Activated CD8-positive, alpha-beta memory T cell treated with anti-CD3 and anti-CD28 coated beads for 36 hours (primary cell): ENCODE results near the gene GTF2A1L. TPM values are rescaled to one million over a fixed set of nuclear protein-coding genes. Genes with fewer than 3 reads are reported as not detected.
"Not testable (repeated sequence)": the region's sequence is repeated elsewhere in the genome, so short reads cannot be mapped to it uniquely, and the experiment has no call there.

Experiments used
- CTCF ChIA-PET: fragments of 350-600 bp; sonication (Branson Sonifier 250); formaldehyde crosslinking; loops from one replicate; lab custom pipeline; 2021; ENCODE audit warnings: antibody characterized with exemption; lab: Charles Lee
- POLR2A ChIA-PET: fragments of 350-600 bp; sonication (Branson Sonifier 250); formaldehyde crosslinking; loops from one replicate; lab custom pipeline; 2021; ENCODE audit warnings: antibody characterized with exemption; lab: Charles Lee
- total RNA-seq, 2 experiments: library from RNA; stranded (reverse); gene quantifications; one replicate each; pipeline ENCODE4 v1.2.3, GENCODE V29; 2021

GTF2A1L gene
- total RNA-seq, 2 experiments from 2014 or later, result not detected

DNA sequence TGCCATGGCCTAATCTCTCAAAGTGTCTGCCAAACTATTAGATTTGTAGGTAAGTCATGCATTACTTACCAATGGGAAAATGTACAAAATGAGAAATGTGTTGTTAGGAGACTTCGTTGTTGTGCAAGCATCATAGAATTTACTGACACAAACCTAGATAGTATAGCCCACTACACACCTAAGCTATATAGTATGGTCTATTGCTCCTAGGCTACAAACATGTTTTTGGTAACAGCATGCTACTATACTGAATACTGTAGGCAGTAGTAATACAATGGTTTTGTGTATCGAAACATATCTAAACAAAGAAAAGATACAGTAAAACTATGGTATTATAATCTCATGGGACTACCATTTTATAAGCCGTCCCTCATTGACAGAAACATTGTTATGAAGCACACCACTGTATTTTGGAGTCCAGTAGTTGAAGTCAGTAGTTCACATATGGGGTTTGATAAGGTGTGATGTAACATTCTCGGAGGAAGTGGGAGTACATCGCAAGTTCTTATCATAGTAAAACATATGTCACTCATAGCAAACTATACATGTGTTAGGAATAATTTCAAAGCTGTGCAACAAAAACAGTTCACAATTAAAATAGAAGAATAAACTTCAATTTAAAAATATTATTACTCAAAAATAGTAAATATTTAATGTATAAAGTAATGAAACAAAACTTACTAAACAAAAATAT lies 12.0 kb upstream of the GTF2A1L start:
- ChIA-PET CTCF (no interaction called here), POLR2A (no interaction called here)

DNA sequence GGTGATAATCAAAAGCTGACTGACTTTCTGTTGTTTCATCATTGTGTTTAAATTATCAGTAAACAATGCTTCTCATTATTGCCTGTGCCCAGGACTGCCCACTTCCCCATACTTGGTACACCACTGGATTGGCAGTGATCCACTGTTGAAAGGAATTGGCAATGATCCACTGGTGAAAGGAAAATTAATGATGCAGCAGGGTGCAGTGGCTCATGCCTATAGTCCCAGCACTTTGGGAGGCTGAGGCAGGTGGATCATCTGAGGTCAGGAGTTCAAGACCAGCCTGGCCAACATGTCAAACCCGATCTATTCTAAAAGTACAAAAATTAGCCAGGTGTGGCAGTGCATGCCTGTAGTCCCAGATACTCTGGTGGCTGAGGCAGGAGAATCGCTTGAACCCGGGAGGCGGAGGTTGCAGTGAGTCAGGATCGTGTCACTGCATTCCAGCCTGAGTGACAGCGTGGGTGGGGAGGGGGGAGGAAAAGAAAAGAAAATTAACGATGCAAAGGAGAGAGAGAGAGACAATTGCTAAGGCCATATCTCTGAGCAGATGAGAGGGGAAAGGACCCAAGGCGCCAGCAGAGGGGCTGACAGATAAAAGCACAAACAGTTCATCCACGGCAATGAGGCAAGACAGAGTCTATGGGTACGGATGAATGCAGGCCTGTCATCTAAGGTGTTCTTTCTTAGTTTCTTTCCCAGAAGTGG lies 10.2 kb upstream of the GTF2A1L start:
- CTCF ChIA-PET, result no interaction called here
- POLR2A ChIA-PET, result no interaction called here

DNA sequence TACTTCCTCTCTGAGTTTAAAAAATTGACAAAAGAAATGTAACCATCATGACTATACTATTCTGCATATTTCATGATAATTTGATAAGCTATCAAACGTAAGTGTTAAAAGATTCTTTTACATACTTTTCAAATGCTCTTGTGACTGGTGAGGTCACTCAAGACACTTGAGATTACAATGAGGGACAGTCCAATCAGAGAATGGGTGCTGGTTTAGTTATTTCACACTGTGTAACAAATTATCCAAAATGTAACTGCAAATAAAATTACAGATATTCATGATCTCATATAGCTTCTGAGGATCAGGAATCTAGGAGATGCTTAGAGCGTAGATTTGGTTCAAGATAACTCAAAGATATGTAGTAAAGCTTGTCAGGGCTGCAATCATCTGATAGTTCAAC lies 4.4 kb upstream of the GTF2A1L start:
- ChIA-PET CTCF (no interaction called here), POLR2A (no interaction called here)

DNA sequence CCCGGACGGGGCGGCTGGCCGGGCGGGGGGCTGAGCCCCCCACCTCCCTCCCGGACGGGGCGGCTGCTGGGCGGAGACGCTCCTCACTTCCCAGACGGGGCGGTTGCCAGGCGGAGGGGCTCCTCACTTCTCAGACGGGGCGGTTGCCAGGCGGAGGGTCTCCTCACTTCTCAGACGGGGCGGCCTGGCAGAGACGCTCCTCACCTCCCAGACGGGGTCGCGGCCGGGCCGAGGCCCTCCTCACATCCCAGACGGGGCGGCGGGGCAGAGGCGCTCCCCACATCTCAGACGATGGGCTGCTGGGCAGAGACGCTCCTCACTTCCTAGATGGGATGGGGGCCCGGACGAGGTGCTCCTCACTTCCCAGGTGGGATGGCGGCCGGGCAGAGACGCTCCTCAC lies 3.1 kb upstream of the GTF2A1L start:
- CTCF ChIA-PET, POLR2A ChIA-PET: not testable (repeated sequence)

DNA sequence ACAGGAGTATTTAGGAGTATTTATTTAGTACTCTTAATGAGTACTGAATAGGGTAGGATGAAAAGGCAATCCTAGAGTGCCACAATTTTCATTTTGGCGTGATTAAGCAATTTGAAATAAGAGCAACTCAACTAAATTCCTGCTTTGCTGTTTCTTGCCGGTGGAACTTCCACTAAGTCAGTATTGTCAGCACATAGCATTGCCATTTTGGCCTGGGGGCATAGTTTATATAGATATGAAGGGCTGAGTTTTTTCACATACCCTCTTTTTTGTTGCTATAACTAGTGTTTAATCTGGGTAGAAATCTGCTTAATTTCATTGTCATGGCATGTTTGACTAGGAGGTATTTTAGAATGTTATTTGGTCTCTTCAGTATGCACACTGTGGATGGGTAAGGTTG lies 1.9 kb downstream of the GTF2A1L start:
- CTCF ChIA-PET, result no interaction called here
- POLR2A ChIA-PET, result no interaction called here

DNA sequence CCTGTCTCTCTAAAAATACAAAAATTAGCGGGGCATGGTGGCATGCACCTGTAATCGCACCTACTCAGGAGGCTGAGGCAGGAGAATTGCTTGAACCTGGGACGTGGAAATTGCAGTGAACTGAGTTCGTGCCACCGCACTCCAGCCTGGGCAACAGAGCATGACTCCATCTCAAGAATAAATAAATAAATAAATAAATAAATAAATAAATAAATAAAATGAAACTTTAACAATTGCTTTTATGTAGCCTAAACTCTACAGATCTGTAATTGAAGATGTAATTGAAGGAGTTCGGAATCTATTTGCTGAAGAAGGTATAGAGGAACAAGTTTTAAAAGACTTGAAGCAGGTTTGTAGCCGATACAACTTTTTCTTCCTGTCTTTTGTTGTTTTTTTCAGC lies 2.9 kb downstream of the GTF2A1L start:
- ChIA-PET POLR2A (no interaction called here), CTCF (no interaction called here)

DNA sequence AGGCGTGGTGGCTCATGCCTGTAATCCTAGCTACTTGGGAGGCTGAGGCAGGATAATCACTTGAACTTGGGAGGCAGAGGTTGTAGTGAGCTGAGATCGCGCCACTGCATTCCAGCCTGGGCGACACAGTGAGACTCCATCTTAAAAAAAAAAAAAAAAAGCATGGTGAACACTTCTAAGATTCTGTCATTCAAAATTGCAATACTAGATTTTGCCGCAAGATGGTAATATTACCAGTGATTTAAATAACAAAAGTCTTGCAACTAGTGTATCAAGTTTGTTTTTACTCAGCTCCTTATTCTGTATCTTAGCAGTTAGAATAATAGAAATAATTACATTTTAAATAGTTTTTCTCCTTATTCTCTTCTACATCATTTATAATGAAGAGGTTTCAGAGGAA lies 5.0 kb downstream of the GTF2A1L start:
- CTCF ChIA-PET, POLR2A ChIA-PET: not testable (repeated sequence)

DNA sequence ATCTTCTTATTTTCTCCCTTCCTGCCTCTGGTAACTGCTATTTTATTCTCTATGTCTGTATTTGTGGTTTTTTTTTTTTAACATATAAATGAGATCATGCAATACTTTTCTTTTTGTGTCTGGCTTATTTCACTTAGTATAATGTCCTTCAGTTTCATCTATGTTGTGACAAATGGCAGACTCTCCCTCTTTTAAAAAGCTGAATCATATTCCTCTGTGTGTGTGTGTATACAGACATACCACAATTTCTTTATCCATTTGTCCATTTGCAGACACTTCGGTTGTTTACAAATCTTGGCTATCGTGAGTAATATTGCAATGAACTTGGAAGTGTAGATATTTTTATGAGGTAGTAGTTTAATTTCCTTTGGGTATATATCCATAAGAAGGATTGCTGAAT lies 7.0 kb downstream of the GTF2A1L start:
- CTCF ChIA-PET, result no interaction called here
- POLR2A ChIA-PET, result no interaction called here

DNA sequence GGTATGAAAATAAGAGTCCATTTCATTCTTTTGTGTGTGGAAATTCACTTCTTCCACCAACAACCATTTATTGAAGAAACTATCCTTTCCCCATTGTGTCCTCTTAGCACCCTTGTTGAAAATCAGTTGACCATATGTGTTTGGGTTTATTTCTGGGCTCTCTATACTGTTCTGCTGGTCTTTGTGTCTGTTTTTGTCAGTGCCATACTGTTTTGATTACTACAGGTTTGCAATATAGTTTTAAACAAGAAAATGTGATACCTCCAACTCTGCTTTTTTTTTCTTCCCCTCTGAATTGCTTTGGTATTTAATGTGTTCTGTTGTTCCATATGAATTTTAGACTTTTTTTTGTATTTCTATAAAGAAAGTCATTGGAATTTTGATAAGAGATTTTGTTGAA lies 8.4 kb downstream of the GTF2A1L start:
- CTCF ChIA-PET, result no interaction called here
- POLR2A ChIA-PET, result no interaction called here

DNA sequence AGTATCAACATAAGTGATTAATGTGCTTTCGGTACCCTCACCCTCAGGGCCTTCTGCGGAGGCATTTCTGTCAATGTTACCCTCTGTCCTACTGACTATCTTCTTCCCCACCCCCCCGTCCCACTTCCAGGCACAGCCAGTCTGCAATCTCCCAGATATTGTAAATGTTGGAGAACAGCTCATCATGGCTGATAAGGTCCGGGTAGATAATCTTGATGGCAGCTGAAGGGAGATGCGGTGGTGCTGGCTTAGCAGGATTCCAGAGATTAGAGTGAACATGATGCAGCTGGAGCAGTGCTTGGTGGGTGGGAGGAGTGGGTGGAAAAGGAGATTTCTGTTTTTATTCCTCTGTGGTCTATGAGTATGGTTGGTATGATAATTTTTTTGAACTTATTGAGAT lies 15.5 kb downstream of the GTF2A1L start:
- ChIA-PET CTCF (no interaction called here), POLR2A (no interaction called here)

DNA sequence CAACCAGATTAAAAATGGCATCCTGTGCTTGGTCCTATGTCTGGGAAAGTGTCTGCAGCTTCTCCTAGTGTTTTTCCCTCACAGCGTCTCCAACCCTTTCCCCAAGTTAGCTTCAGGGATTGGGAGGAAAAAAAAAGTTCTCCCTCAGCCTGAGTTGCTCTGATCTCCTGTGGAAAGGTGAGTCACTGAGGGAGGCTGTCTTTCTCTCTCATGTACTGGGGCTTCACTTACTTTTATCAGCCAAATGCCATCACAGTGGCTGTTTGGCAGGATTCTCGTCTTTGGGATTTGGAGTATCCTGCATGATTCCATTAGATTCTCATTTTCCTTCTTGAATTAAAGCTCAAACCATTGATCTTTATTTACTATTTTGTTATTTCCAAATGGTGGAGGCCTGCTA lies 18.1 kb downstream of the GTF2A1L start:
- CTCF ChIA-PET, result no interaction called here
- POLR2A ChIA-PET, result no interaction called here

DNA sequence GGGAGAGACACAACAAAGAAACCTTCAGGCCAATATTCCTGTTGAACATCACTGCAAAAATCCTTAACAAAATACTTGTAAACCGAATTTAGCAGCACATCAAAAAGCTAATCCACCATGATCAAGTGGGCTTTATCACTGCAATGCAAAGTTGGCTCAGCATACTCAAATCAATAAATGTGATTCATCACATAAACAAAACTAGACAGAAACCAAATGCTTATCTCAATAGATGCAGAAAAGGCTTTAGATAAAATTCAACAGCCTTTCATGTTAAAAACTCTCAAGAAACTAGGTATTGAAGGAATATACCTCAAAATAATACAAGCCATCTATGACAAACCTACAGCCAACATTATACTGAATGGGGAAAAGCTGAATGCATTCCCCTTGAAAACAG lies 20.6 kb downstream of the GTF2A1L start:
- ChIA-PET CTCF (no interaction called here), POLR2A (no interaction called here)

DNA sequence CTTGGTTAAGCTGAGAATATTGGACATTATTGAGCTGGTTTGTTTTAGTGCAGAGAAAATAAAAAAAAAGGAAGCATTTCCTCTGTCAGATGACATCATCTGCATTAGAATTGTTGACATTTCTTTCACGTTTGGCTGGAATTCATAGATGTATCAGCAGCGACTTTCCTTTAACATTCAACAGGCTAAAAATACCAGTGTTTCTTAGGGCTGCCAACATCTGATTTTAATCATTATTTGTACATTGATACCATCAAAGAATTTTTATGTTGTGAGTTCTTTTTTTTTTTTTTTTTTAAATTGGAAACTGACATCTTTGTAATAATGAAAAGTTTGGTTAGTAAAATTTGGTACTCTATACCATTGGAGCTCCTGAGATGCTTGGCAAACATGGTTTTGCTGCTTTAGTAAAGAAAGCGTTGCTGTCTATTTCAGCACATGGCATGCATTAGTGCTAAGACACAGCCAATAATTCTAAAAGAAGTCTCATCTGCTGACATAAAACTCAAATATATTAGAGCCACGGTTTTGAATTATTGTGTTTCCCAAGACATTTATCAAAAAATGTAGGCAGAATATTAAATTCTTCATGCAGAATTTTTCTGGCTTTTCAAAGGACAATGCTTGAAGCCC lies 33.6 kb downstream of the GTF2A1L start:
- POLR2A ChIA-PET, result no interaction called here
- CTCF ChIA-PET, result no interaction called here

DNA sequence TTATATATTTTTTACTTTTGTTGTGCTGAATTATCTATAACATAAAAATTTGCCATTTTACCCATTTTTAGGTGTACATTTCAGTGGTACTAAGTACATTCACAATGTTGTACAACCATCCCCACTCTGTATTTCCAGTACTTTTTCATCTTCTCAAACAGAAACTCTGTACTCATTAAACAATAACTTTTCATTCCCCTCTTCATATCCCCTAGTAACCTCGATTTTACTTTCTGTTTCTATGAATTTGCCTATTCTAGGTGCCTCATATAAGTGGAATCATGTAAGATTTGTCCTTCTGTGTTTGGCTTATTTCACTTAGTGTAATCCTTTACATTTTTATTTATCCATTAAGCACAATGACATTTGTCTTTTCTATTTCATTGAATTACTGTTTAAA lies 51.3 kb downstream of the GTF2A1L start:
- ChIA-PET CTCF (no interaction called here), POLR2A (no interaction called here)

DNA sequence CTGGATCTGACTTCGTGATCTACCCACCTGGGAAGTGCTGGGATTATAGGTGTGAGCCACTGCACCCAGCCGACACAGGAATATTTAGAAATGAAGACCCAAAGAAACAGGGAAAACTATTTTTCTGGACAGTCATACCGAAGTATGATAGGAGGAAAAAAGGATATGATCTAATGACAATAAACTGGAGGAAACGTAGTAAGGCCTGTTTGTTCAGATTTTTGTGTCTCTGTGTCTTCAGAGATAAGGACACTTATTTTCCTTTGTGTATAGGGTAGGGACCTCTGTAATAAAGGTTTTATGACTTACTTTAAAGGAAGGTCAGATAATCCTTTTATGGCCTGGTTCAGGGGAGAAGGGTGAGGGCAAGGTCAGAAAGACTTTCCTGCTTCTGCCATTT lies 55.9 kb downstream of the GTF2A1L start:
- ChIA-PET CTCF (no interaction called here), POLR2A (no interaction called here)

DNA sequence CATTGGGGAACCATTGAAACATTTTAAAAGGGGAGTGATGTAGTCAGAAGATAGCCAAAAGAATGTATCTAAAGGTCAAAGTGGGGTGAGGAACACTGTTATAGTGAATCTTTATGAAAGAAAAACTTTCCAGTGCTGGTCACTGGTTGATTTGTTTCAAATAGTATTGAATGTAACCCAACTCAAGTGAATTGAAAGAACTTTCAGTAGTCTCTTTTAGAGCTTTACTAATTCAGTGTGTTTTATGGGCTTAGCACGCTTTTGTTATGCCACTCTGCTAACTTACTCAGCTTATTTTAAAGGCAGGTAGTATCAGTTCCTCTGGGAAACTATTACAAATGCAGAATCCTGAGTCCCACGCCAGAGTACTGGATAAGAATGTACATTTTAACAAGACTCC lies 57.3 kb downstream of the GTF2A1L start:
- CTCF ChIA-PET, result no interaction called here
- POLR2A ChIA-PET, result no interaction called here

DNA sequence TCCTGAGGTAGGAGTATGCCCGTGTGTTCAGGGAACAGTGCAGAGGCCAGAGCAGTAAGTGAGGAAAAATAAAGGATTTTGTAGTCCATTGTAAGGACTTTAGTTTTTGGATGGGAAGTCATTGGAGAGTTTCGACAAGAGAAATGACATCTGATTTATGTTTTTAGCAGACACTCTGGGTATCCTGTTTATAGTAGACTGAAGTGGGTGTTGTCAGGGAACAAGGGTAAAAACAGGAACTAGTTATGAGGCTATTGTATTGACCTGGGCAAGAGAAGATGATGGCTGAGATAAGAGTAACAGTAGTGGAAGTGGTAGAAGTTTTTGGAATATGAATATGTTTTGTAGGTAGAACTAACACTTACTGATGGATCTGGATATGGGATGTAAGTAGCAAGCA lies 59.8 kb downstream of the GTF2A1L start:
- ChIA-PET CTCF (no interaction called here), POLR2A (no interaction called here)

DNA sequence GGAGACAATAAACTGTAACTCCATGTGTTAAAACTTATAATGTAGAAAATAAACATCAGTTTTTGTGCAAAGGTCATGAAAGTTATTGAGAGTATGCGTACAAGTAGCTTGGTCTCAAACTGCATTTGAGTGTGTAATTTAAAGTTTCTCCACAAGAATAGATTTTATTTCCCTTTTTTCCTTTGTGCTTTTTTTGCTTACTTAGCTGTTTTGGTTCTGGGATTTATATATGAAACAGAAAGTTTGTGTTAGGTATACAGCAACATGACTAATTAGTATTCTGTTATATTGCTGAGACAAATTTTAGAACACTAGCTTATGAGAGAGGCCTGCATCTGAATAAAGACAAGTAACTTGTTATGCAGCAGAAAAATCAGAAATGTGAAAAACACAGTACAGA lies 67.5 kb downstream of the GTF2A1L start:
- POLR2A ChIA-PET, result no interaction called here
- CTCF ChIA-PET, result no interaction called here

DNA sequence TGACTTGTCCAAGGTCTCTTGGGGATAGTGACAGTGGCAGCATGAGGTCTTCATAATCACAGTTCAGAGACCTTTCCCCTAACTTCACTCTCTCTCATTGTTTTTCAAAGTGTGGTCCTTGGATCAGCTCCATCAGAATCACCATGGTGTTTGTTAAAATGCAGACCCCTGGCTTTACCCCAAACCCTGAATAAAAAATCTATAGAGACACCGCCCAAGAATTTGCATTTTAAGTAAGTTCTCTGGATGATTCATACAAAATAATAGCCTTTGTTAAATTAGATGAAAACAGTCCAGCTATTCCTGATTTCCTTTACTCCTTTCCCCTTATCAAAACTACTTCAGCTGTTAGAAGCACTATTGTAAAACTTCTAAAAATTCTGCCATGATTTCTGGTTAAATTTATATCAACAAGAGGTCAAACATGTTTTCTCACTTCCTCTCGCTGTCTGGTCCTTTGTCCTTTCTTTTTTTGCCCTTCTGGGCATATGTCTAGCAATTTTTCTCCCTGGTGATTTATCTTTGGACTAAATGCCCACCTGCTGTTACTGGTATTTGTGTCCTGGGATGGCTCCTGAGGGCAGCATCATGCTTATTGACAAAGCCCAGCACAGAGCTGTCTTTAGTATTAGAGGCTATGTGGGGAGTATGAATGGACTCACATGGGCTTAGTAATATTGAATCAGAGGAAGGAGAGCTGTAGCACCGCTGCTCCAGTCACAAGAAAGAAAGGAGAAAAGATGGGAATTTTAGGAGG lies 74.5 kb downstream of the GTF2A1L start:
- ChIA-PET POLR2A (no interaction called here), CTCF (no interaction called here)

DNA sequence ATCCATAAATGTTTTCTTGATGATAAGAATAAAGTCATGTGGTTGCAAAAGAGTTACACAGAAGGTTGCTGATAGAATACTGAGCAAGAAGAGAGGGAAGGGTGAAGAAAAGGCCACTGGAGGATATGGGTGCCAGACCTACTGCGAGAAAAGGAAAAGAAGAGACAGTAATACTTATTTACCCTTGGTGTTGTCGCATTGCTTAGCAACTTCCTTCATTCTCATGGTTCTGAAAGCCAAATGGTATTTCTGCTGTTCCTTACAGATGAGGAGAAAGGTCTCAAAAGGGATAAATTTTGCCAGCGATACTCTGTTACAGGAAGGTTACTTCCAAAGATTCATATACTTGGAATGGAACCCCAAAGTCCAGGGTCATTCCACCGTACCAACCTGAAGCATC lies 75.4 kb downstream of the GTF2A1L start:
- CTCF ChIA-PET, result no interaction called here
- POLR2A ChIA-PET, result no interaction called here
